ENCODE results near the gene HMCN2.

GRCh38 chr9:130372057-130372456, 106.5 kb downstream of the HMCN2 start:
- TF ChIP-seq POLR2A (IDR thresholded peaks at IDR 0.05) (no peak), CTCF (IDR thresholded peaks at IDR 0.05) (no peak)

Measured in stomach (tissue), 4 donors.